ENCODE data around the gene BST2.

The BST2 gene

DNA sequence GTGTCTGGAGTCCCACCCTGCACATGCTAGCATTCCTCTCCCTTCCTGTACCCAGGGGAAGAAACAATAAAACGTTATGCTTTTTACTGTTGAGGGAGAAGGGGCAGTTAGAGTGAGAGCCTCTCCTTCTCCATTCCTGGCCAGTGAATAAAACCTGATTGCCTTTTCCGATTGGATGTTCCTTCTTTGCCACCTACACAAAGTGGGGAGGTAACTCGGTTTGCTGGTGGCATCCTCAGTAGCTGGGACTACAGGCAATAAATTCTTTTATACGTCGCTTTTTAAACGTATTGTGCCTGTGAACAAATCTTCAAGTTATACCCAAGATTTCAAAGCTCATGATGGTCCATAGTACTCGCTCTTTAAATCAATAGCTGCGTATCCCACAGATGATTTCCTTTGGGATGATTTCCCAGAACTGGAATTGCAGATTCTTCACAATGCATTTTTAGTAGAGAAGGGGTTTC lies 13.8 kb upstream of the BST2 start:
- DNase-seq = no peak

GRCh38 chr19:17418710-17419109 lies 13.3 kb upstream of the BST2 start:
- no peak for DNase-seq

DNA sequence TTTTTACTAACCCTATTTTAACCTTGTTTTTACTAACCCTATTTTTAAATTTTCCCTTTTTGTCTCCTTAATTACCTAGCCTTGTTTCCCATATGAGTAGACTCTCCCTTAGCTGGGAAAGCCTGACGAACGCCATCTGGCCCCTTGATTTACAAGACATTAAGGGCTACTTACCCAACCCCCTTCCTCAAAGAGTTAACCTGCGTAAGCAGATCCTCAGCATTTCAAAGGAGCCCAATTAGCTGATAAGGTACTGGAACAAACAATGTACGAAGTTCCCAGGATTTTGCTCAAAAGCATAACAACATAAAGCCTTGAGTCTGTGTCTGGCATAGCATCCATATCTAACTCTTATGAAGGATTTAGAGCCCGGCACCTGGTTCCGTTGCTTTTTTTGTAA lies 9.7 kb upstream of the BST2 start:
- no peak for DNase-seq

DNA sequence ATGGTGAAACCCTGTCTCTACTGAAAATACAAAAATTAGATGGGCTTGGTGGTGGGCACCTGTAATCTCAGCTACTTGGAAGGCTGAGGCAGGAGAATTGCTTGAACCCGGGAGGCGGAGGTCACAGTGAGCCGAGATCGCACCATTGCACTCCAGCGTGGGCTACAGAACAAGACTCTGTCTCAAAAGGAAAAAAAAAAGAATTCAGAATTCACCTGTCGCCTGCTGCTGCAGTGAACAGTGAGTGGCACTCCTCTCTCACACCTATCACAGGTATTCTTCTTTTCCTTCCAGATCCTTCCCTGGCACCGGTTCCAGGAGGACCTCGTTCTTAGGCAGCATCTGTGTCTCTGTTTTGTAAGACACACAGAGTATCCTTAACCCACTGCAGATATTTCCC lies 8.7 kb upstream of the BST2 start:
- no peak for DNase-seq

DNA sequence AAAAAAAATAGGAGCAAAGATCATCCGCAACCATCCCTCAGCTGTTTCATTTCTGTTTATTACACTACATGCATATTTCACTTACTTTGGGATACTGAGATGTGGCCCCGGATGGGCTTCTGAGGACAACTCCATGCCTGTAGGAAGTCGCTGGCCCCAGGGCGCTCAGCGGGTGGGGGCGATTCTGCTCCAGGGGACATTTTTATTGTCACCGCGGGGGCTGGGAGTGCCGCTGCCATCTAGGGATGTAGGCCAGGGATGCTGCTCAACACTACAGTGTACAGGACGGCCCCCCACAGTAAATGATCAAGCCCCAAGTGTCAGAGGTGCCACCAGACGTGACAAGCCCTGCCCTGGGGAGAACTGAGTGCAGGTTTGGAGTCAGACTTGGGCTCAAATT lies 6.4 kb upstream of the BST2 start:
- no peak for DNase-seq

DNA sequence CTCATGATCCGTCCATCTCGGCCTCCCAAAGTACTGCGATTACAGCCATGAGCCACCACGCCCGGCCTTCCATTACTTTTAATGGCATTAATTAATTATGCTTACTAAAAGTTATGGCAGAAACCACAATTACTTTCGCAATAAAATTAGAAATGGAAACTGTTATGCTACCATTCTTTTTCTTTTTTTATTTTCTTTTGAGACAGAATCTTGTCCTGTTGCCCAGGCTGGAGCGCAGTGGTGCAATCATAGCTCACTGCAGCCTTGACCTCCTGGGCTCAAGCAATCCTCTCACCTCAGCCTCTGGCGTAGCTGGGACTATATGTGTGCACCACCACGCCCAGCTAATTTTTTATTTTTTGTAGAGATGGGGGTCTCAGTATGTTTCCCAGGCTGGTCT lies 4.6 kb upstream of the BST2 start:
- DNase-seq = no peak

DNA sequence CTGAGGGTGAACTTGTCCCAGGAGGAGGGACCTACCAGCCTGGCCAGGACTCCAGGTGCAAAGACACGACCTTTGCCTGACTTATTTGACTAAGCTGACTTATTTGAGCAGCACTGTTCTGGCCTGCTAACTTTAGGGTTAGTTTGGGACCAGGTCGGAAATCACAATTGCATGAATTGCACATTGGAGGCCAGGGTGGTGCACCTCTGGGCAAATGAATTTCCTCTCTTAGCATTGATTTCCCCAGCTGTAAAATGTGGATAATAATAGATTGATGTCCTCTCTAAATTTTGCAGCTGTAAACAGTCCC lies 1.4 kb upstream of the BST2 start:
- DNase-seq = no peak

DNA sequence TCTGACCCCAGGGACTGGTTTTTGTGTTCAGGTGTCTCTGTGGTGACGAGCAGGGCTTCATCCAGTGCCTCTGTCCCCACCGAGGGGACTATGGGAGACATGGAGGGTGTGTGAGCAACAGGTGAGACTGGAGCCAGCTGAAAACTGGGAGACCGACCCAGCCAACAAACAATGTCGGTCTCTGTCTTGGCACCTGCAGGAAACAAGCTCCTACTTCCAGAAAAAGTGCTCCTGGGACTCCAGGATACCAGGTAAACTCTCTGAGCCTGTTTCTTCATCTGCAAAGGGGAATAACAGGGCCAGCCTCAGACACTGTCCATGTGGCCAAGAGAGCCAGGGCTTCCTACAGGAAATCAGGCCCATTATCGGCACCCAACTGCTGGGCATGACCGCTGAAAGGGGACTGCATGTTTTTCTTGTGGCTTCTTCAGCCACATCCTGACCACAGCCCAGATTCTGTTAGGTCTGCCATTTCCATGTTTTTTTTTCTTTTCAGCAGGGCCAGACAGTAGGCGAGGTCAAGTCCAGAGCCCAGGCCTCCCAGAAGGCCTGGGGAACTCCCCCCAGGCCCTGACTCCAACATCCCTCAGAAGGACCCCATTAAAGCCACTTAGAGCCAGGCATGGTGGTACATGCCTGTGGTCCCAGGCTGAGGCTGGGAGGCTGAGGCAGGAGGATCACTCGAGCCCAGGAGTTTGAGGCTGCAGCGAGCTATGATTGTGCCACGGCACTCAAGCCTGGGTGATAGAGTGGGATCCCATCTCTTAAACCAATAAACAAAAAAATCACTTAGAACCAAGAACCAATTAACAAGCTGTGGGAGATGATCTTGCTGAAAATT lies 836 bp upstream of the BST2 start:
- DNase-seq = peak; percentile 35

DNA sequence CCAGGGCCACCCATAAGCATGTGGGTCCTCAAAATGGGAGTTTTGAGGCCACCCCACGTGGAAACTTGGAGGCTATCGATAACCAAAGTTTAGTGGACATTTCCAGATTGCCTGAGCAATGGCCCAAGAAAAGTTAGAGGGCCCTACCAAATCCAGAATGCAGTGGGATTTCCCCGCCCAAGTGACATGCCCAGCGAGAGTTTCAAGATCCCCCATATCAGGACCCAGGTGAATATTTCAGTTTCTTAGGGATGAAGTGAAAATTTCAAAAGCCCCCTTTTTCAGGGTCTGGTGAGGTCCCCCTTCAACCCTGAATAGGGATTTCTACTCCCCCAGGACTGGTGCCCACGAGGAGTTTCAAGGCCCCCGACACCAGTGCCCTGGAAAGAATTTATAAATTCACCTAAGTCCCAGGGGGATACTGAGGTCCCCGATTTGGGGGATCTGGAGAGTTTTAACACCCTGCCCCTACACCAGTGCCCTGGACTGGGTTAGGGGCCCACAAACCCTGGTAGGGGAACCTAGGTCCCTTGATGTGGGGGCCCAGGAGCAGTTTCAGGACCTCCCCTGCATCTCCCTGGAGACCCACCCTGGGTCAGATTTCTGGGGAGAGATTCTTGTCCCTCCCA lies 695 bp downstream of the BST2 start:
- DNase-seq = no peak

GRCh38 chr19:17404015-17404414 lies 1.4 kb downstream of the BST2 start:
- DNase-seq = no peak

DNA sequence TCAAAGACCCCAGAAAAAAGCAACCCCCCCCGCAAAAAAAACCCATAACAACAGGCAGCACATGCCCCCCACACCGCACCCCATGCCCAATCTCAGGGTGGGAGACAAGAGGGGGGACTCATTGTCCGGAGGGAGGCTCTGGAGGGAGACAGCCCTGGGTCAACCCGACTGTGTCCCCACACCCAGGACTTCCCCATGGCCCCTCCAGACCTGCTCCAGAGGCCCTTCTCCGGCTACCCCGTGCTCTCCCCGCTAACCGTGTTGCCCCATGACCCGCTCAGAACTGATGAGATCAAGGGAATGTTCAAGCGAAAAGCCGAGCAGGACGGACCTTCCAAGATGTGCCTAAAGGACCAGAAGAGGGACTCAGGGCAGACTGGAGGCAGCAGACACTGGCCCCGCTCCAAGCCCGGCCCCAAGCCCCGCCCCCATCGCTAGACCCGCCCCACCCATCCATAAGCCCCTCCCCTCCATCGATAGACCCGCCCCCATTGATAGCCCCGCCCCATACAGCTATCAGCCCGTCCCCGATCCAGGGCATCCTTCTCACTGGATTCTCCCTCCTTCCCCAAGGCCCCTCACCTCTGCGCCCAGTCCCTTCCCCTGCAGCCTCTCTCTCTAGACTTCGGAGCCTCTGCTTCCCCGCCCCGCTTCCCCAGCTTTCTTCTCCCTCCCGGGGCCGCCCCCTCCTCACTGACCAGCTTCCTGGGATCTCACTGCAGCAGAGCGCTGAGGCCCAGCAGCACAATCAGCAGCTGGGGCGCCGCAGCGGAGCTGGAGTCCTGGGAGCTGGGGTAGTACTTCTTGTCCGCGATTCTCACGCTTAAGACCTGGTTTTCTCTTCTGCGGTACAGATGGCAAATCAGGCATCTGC lies 2.2 kb downstream of the BST2 start:
- peak; percentile 52 for DNase-seq

DNA sequence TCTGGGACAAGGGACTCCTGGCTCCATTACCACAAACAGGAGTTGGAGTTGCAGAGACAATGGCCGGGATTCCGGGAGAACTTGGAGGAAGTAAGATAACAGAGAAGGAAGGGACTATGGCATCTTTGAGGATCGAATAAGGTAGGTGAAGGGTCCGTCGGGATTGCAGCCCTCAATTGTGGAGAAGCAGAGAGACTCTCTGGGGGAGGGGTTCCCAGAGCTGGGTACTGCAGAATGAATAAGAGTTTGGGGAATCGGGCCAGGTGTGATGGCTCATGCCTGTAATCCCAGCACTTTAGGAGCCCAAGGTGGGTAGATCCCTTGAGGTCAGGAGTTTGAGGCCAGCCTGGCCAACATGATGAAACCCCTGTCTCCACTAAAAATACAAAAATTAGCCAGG lies 3.8 kb downstream of the BST2 start:
- no peak for DNase-seq

GRCh38 chr19:17398902-17399527 lies 6.4 kb downstream of the BST2 start:
- no peak for DNase-seq

DNA sequence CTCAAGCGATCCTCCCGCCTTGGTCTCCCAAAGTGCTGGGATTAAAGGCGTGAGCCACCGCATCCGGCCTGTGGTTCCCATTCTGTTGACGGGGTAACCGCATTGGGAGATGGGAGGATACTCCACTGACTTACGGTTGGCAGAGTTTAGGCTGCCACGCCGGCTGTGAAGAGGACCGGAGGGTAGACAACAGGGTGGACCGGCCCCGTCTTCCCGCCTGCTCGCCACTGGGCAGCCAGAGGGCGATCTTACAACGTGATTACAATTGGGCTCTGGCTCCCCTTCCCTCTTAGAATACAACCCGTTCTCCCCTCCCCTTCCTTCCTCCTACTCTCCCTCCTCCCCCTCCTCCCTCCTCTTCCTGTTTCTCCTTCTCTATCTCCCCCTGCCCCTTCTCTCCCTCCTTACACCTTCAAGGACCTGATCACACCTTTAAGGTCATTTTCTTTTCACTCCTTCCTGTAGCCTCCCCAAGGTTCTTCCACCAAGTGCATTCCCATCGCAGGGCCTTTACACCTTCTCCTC lies 10.5 kb downstream of the BST2 start:
- peak; percentile 30 for DNase-seq

GRCh38 chr19:17393914-17394313 lies 11.5 kb downstream of the BST2 start, which contains the start of gene CCDC194:
TSS of gene CCDC194 (minus strand) at chr19:17394196. CDS start at chr19:17394158, 38 bp downstream.
- DNase-seq = no peak

- DNase-seq = no peak
Measured at GRCh38 chr19:17393002-17393401, 12.4 kb downstream of the BST2 start.

DNA sequence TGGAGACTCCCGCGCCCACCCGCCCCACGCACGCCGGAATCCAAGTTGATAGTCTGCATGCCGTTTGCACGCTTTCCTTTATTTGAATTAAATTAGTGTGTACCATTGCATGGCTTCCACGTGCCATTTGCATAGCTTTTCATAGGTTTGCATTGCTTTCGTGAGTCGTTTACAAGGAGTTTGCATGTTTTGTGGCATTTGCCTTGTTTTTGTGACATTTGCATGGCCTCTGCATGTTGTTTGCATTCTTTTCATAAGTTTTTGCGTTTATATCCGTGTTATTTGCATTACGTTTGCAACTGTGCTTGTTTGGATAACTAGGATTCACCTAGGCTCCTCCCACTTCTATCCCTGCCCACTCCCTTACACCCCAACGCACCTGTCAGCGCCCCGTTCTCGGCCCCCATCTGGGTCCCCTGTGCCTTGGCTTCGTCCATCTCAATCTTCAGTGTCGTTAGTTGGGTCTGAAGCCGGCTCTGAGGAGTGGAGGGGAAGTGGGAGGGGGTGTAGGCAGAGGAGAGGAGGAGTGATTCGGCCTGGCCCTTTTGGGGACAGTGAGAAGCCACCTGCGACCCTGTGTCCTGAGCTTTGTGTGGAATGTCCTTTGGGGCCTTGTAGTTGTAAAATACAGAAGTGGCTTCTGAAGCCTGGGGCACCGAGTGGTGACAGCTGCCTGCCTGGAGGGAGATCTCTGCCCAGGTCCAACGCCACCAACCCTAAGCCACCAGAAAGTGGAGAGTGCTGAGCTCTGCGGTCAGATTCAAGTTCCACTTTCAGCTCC lies 13.9 kb downstream of the BST2 start:
- peak; percentile 61 for DNase-seq

GRCh38 chr19:17390665-17391370 lies 14.6 kb downstream of the BST2 start:
- peak; percentile 89 for DNase-seq

GRCh38 chr19:17389957-17390664 lies 15.3 kb downstream of the BST2 start:
- DNase-seq = no peak

- no peak for DNase-seq
Measured at GRCh38 chr19:17389288-17389687, 16.1 kb downstream of the BST2 start.
